Stimulated activated CD8-positive, alpha-beta memory T cell treated with anti-CD3 and anti-CD28 coated beads, Interleukin-4, amount 100 ng/mL, for 4 hours (primary cell): ENCODE results near the gene CENPN.

Source experiments
- DNase-seq, 2 donors: peaks; one replicate each; pipeline ENCODE4 v3.0.0-alpha.2; 2020; ENCODE audit warnings: low read depth in 2 of 2, low spot score in 1 of 2

CENPN gene

GRCh38 chr16:80991792-80992430 lies 15.1 kb upstream of the CENPN start:
- no peak for DNase-seq

GRCh38 chr16:80992676-80993293 lies 14.2 kb upstream of the CENPN start:
- DNase-seq = no peak

DNA sequence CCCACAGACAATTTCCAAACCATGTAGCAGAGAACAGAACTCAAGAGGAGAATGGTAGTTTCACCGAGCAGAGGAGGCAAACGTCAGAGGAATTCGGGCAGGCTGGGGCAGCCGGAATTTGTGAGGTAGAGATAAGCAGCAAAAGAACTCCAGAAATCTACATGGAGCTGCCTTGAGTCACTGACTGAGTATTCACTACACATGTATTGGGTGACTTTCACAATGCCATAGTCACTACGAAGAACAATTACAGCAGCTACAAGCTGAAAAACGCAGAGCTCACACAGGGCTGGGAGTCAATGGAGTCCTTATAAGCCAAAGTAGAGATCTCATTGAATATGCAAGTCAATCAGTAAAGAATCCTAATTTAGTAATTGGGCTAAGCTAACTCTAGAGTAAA lies 13.7 kb upstream of the CENPN start:
- DNase-seq = no peak

DNA sequence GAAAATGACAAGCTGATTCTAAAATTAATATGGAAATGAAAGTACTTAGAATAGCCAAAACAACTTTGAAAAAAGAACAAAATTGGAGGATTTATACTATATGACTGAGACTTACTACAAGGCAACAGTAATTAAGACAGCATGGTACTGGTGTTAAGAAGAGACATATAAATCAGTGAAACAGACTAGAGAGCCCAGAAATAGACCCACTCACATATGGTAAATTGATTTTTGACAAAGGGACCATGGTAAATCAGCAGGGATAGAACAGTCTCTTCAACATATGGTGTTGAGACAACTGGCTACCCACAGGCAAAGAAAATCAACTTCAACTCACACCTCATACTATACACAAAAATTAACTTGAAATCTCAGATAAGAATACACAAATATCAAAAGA lies 13.2 kb upstream of the CENPN start:
- no peak for DNase-seq

GRCh38 chr16:80994451-80994850 lies 12.6 kb upstream of the CENPN start:
- DNase-seq = no peak

GRCh38 chr16:80996688-80997138 lies 10.3 kb upstream of the CENPN start:
- no peak for DNase-seq

DNA sequence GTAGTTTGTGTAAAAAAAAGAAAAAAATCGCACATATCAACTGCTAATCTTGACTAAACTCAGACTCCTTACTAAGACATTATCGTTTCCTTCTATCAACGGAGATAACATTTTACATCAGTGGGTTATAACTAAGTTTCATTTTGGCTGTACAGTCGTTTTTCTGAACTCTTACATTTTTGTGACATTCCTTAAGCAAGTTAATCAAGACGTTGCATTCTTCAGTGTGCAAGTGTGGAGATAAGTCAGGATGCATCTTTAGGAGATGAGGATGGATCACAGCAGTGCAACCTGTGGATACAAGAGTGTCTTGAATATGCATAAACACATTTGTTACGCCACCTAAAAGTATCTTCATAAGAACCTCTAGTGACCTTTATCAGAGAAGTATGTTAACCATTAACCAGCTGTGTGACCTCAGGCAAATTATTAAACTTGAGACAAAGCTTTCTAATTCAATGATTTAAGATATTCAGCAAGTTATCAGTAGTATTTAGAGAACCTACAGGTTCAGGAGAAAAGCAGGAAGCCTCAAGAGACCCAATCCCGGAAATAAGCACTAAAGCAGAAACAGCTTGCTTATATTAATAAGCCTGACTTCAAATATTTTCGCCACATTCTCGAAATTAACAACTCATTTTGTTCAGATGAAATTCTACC lies 9.7 kb upstream of the CENPN start:
- DNase-seq = no peak

DNA sequence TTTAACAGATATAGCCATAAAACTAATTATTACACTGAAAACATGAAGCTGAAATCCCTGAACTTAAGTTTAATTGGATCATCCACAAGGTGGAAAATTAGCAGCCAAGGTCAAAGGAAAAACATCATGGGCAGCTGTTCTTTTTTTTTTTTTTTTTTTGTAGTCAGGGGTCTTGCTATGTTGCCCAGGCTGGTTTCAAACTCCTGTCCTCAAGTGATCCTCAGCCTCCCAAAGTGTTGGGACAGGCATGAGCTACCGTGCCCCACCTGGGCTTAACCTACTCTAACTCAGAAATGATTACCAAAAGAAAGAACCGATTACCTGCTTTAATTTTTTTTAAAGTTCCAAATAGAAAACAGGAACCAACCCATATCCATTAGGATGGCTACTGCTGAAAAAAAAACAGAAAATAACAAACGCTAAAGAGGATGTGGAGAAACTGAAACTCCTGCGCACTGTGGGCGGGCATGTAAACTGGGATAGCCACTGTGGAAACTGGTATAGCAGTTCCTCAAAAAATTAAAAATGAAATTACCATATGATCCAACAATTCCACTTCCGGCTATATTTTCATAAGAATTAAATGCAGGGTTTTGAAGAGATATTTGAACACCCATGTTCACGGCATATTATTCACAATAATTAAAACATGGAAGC lies 8.9 kb upstream of the CENPN start:
- DNase-seq = no peak

DNA sequence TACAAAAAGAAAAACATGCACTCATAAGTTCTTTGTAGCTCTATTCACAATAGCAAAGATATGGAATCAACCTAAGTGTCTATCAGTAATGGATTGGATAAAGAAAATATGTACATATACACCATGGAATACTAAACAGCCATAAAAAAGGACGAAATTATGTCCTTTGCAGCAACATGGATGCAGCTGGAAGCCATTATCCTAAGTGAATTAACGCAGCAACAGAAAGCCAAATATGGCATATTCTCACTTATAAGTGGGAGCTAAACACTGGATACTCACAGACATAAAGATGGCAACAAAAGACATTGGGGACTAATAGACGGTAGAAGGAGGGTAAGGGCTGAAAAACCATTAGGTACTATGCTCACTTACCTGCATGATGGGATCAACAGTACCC lies 6.1 kb upstream of the CENPN start:
- DNase-seq = no peak

DNA sequence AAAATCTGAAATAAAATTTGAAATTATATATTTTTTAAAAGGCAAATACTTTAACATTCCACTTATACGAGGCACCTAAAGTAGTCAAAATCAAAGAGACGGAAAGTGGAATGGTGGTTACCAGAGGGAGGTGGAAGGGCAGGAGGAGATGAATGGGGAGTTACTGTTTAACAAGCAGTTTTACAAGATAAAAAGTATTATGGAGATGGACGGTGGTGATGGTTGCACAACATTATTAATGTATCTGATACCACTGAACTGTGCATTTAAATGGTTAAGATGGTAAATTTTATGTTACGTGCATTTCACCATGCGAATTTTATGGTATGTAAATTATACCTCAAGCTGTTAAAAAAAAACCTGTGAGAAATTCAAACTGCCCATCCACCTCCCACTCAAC lies 5.7 kb upstream of the CENPN start:
- no peak for DNase-seq

- DNase-seq = no peak
Measured at GRCh38 chr16:81003064-81003463, 4.0 kb upstream of the CENPN start.

DNA sequence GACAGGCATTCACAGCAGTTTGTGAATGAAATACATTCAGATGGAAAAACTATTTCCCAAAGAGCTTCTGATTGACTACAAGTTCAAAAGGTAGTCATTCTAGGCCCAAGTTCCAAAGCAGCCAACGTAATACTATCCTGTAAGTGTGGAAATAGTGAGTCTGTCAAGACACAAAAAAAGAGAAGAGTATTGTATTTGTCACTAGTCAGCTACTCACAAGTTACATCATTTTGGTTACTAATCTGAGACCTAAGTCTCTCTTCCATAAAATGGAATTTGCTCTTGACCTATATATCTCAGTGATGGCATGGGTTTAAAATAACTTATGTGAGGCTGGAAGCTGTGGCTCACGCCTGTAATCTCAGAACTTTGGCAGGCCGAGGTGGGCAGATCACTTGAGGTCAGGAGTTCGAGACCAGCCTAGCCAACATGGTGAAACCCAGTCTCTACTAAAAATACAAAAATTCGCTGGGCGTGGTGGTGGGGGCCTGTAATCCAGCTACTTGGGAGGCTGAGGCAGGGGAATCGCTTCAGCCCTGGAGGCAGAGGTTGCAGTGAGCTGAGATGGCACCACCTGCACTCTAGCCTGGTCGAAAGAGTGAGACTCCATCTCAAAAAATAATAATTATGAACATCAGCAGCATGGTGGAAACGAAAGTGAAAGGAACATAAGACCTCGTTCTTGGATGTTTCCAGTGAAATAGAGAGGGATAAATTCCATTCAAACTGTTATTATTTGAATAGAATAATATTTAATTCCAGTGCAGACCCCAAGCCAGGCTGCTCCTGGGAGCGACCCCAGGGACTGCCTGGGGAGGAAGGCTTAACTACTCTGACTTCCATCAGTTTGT lies 3.2 kb upstream of the CENPN start:
- DNase-seq = no peak

DNA sequence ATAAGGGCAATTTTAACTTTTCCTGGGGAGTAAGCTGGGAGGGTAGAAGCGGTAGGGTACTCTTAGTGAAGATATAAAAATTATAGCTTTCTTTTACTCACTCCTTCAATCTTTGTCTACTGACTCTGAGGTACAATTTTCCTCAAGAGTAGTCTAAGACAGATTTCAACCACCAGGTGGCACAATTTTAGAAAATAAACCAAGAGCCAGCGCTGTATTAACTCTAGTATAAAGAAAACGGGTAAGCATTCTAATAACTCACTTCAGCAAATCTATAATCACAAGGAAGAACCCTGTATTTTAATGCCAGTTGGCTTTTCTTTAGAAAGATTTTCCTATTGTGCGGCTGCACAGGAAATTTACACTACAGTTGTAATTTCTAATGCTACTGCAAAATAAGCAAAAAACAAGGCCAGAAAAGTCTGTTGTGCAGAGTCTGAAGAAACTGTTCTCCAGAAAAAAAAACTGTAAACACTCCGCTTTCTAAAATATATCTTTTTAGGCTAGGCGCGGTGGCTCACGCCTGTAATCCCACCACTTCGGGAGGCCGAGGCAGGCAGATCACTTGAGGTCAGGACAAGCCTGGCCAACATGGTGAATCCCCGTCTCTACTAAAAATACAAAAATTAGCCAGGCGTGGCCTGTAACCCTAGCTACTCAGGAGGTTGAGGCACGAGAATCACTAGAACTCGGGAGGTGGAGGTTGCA lies 2.2 kb upstream of the CENPN start:
- DNase-seq = no peak

DNA sequence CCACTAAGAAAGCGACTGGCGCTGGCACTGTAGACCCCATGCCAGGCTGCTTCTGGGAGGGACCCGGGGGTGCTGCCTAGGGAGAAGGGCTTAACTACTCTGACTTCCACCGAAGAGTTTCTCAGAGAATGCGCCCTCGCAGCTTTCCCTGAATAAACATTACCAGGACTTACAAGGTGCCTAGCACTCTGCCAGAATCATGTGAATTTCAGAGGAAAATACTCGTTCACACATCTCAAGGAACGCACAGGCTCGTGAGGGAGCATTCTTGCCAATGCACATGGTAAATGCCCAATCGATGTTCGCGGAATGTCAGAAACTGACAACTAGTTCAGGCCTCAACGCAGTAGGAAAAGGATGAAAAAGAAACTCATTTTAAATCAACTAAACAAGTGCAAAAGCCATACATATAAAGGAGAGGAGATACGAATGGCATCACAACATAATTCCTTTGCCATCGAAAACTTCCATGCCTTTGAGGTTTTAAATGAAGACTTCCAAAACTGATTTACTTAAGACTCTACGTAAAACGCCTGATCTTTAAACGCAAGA lies 1.3 kb upstream of the CENPN start:
- no peak for DNase-seq

GRCh38 chr16:81006211-81006812 lies 702 bp upstream of the CENPN start:
- DNase-seq = peak in 1 of 2 donors; percentile 58

- no peak for DNase-seq
Measured at GRCh38 chr16:81008505-81008789, 1.4 kb downstream of the CENPN start.

GRCh38 chr16:81012974-81013373 lies 6.0 kb downstream of the CENPN start:
- DNase-seq = no peak

DNA sequence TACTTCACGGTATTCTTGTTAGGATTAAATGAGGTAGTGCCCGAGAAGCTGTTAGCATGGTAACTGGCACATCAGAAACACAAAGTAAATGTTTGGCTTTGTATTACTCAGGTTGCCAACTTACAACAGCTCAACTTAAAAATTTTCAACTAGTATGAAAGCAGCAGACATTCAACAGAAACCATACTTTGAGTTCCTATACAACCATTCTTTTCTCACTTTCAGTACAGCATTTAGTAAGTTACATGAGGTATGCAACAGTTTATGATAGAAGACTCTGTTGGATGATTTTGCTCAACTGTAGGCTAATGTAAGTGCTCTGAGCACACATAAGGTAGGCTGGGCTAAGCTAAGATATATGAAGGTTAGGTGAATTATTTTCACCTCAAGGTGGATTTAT lies 7.7 kb downstream of the CENPN start:
- DNase-seq = no peak

DNA sequence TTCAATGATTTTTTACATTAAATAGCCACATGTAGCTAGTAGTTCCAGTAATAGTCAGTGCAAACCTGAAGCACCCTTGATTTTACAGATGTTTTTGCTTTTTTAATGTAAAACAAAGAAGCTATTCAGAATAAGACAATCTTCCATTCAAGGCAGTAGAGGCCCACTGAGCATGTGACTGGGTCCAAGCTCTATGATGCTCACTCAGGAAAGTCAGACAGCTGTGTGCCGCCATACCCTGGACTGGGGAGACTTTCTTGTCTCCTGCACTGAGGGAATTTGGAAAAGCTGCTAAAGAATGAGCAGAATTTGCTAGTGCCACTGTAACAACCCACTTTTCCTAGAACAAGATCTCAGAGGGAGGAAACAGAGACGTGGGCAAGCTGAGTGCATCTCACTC lies 11.5 kb downstream of the CENPN start:
- no peak for DNase-seq

GRCh38 chr16:81026429-81026828 lies 19.4 kb downstream of the CENPN start:
- no peak for DNase-seq
